Activated T-cell treated with anti-CD3 and anti-CD28 coated beads for 4 hours (primary cell): ENCODE results near the gene PAX6.

Source experiments
- DNase-seq: peaks from one replicate; pipeline ENCODE4 v3.0.0-alpha.2; 2020

PAX6 gene

DNA sequence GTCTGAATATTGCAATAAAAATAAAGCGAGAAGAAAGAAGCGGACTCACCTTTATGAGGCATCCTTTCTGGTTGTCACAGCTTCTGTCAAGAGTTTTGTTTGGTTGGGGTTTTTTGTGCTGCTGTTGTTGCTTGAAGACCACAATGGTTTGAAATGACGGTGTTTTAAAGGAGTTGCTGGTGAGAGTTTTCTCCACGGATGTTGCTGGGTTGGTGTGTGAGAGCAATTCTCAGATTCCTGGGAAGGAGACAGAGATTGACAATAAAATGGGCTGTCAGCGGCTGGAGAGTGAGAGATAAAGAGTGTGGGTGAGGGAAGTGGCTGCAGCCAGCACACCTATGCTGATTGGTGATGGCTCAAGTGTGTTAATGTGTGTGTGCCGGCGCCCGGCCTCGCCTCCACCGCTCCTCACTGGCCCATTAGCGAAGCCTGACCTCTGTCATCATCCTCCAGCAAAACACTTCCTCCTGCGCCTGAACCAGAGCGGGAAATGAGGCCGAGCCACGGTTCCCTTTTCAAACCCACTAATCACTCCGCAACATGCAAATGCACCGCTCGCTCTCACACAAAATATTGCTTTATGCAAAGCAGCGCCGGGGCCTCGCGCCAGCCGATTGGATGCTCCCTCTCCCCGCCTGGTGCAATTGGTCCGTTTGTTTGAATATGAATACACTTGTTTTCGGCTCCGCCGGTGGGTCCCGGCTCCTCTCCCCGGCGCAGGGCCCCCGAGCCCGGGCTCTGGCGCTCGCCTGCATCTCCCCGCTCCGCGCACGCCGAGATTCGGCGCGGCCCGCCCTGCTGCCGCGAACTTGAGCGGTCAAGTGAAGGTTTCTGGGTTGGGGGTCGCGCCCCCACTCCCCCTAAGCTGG is at the start of gene PAX6:
TSS of gene PAX6 (minus strand) at position 544 of the 869 bp plus-strand sequence. CDS start 4,911 bp downstream, outside the sequence.
- DNase-seq, result no peak

DNA sequence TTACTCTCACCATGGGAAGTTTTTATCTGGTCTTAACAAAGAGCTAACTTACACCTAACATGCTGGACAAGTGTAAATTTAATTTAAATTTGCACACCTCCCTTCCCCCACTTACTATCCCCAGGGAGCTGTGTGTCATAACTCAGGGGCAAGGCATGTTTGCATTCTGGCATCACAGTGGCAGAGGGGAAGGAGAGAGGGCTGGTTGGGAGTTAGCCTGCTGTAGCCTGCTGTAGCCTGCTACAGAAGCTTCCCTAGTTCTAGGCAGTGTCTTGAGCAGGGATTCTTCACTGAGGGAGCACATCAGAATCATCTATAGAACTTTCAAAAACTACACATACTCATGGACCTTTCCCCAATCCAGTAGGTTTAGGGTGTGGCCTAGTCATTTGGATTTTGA is 49.3 kb upstream of the PAX6 start:
- no peak for DNase-seq

DNA sequence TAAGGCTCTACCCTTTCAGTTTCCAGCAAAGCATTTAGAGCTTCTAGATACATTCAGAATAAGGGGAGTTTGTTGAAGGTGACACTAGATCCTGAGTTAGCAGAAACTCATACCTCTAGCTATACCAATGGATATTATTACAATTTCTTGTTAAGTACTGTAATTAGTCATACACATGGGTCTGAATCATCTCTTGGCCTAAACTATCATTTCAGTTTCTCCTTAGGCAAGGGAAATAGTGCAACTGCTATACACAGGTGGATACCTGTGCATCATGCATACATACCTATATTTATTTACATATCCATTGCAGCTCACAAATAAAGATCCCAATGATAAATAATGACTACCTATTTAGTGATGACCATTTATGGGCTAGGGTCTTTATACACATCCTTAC is 45.1 kb upstream of the PAX6 start:
- no peak for DNase-seq

- no peak for DNase-seq
Observed at GRCh38 chr11:31855466-31855865, 44.3 kb upstream of the PAX6 start.

GRCh38 chr11:31850365-31850764 is 39.2 kb upstream of the PAX6 start:
- DNase-seq, result no peak

- DNase-seq, result no peak
Observed at GRCh38 chr11:31847761-31848160, 36.6 kb upstream of the PAX6 start.

- DNase-seq, result no peak
Observed at GRCh38 chr11:31845331-31845730, 34.2 kb upstream of the PAX6 start.

- DNase-seq, result no peak
Observed at GRCh38 chr11:31844351-31844750, 33.2 kb upstream of the PAX6 start.

DNA sequence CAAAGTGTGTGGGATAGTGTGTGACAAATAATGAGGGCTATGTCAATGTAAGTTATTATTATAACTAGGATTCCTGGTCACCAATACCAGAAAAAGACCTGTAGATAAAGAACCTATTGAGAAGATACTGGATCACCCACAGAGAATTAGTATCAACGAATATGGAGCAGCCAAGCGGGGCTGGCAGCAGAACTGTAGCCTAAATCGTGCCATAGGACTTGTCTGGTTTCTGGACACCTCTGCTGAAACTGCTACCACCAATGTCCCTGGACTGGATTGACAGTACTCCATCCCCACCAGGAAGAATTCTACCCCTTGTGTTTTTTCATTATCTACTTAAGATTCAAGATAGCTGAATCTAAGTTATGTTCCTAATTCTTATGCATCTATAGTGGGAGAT is 30.3 kb upstream of the PAX6 start:
- DNase-seq, result no peak

GRCh38 chr11:31834237-31834636 is 23.1 kb upstream of the PAX6 start:
- DNase-seq, result no peak

GRCh38 chr11:31830406-31830805 is 19.3 kb upstream of the PAX6 start:
- DNase-seq, result no peak

DNA sequence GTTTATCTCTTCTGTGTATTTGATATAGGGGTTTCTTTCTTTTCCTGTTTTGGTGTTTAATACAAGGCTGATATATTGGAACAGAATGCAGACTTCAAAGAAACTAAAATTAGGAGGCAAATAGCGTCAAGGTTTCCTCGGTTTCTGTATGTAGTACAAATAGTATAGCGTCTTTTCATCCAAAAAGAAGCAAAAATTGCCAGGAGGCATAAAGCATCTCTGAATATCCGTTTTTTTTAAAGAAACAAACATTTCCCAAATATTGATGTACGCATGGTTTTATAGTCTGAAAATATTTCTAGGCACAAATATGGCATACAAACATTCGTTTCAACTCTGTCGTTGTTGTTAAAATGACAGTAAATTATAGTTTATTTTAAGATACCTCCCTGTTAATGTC is 17.1 kb upstream of the PAX6 start:
- DNase-seq, result no peak

GRCh38 chr11:31827455-31828206 is 16.5 kb upstream of the PAX6 start:
- no peak for DNase-seq

DNA sequence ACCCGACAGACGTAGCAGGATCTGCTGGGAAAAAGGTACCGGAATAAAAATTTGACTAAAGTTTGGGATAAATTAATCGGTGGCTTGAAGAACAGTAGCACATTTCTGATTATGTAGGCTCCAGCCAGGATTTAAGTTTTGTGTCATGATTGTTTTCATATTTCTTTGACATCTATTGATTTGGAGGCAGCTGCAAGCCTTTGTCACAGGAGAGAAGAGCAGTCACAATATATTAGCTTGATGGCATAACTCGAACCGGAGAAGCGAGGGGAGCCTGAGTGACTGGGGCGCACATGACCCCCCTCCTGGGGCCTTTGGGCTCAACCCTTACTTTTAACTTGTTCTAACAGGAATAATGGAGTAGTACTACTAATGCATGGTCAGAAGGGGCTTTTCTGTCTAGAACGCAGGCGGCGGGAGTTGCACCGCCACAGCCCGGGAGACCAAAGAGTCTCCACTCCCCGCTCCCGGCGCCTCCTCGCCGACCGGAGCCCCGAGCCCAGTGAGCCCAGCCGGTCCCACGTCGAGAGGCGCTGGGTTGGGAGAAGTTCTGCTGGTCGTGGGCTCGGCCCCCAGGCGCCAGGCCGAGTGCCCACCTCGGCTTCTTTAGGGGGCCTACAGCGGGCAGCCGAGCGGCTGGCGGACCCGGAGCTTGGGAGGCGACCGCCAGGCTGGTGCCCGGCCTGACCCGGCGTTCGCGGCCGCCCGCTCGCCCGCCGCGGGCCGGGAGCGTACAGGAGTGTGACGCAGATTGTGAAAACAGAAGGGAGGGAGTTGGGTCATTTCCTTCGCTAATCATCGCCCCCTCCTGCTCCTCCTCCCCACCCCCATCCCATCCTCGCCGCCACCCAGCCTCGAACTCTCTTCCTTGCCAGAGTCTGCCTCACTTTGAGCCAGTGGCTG is 15.7 kb upstream of the PAX6 start:
- DNase-seq, result no peak

DNA sequence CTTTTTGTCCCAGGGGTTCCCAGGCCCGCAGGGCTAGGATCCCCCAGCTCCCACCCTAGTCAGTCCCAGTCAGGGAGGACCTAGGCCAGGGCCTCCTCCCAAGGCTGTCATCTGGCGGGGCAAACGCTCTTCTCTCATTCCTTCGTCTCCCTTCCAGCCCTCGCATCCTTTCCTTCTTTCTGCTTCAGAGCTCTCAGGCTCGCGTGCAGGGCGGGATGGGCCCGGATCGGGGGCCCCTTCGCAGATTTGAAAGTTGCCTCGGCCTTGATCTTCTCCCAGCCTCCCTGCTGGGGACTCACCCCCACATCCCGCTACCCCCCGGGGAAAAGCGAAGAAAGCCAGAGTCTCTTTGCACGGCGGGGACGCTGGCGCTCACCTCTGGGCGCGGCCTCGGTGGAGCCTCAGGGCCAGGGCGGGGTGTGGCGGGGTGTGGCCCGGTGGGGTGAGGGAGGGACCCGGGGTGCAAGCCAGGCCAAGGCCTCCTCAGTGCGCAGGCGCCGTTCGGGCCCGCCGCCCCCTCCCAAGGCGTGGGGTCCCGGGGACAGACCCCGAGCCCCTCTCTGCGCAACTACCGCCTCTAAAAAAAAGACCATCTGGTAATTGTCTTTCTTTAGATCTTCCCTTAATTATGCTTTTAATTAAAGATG is 14.8 kb upstream of the PAX6 start:
- no peak for DNase-seq

DNA sequence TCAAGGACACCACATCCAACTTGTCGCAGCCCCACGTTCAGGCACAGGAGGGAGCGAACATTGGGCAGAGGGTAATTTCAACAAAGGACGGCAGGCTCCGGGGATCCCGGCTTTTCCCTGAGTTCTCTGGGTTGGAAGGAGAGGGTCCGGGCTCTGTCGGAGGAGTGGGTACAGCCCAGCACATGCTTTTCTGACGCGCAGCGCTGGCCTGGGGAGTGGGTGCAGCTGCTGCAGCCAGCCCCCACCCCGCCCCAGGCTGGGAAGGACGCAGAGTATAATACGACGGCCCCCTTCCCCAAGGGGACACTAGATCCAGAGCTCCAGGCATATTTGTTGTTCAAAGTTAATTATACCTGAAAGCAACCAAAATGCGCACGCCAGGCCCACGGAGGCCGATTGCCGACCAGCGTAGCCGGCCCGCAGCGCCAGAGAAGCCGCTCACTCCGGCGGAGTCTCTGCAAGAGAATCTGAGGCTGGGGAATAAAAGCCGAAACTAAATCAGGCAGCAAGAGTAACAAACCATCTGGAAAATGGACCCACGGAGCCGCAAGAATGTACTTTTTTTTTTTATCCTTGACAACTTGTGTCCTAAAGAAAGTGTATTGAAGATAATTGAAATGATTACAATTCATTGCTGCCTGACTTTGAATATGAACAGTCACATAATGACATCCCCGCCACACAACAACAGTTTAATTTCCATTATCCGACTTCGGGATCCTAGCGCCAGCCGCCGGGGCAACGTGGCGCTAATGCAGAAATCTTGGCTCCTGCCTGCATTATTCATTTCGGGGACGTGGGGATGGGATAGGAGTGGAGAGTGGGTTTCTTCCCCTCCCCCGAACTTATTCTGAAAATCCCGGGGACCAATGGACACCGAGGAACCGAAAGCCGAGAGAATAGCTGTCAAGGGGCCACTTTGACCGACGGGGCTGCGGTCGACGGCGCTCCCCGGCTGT is 14.0 kb upstream of the PAX6 start:
- no peak for DNase-seq

- DNase-seq, result no peak
Observed at GRCh38 chr11:31824332-31824878, 13.3 kb upstream of the PAX6 start.

- DNase-seq, result no peak
Observed at GRCh38 chr11:31823644-31824331, 12.7 kb upstream of the PAX6 start.

GRCh38 chr11:31822927-31823643 is 12.0 kb upstream of the PAX6 start:
- DNase-seq, result no peak
